NCI-H1105 treated with DMSO at 0.1 percent for 48 hours (cell line): ENCODE measurements around the gene OR10R2.

Experiments
- DNase-seq: peaks from one replicate; lab custom pipeline; 2025; lab: John Stamatoyannopoulos, UW

OR10R2 gene

GRCh38 chr1:158527190-158527815 is 55.3 kb downstream of the OR10R2 start:
- peak; percentile 19 for DNase-seq
